K562 (cell line): ENCODE measurements around the gene DHCR24. TPM values are rescaled to one million over a fixed set of nuclear protein-coding genes. Genes with fewer than 3 reads are reported as not detected.

Source experiments
- ATAC-seq: fragments of 200-7000 bp; cut with Tn5 transposase; 3 replicates; pipeline ENCODE4 v1.9.1; 2020; ENCODE audit warnings: moderate library complexity
- BruUV-seq: library from RNA; stranded (reverse); fragments of 400-500 nt; replicated peaks from 2 replicates; lab custom pipeline; 2021; lab: Mats Ljungman, UMichigan
- CTCF ChIA-PET: fragments of 300-600 bp; formaldehyde crosslinking; extraction: SDS; loops from one replicate; lab custom pipeline; 2021; ENCODE audit warnings: low intra/inter-chr PET ratio; lab: Yijun Ruan, JAX
- POLR2A ChIA-PET: fragments of 300-600, 350-650 bp; sonication (Branson Sonifier 250); formaldehyde crosslinking; extraction: SDS; loops from one replicate; lab custom pipeline; 2021; ENCODE audit warnings: antibody characterized with exemption, inconsistent platforms; lab: Yijun Ruan, JAX
- DNase-seq, 4 experiments: peaks; one replicate each; pipeline versions ENCODE4 v3.0.0 to v3.0.0-alpha.2; 2011 to 2018; ENCODE audit warnings: low spot score in 3 of 4, mixed read lengths in 3 of 4; ENCODE audit errors: extremely low read depth in 1 of 4
- FAIRE-seq: peaks from 2 replicates; lab custom pipeline; 2011; peaks lifted over from hg19 to GRCh38; lab: Jason Lieb, UNC
- H2AFZ ChIP-seq: 2 replicates; pipeline ENCODE4 v1.6.0; 2011; ENCODE audit warnings: low read depth, low read length, control low read depth, inconsistent platforms
- H3K27ac ChIP-seq: fragments of 200-600 bp; 3 replicates; pipeline ENCODE4 v1.8.0; 2011; ENCODE audit warnings: low read depth, mild to moderate bottlenecking, control low read depth, inconsistent platforms, low read length, moderate library complexity, mixed read lengths; ENCODE audit errors: extremely low read depth
- H3K27me3 ChIP-seq, 2 experiments: fragments of 300-600 bp in 1 of 2; 2 replicates in 1 of 2; 3 replicates in 1 of 2; pipeline versions ENCODE4 v1.6.0 to v1.8.0; 2011; ENCODE audit warnings: inconsistent platforms in 2 of 2, low read length in 2 of 2, mild to moderate bottlenecking in 1 of 2, mixed read lengths in 1 of 2, moderate library complexity in 1 of 2; ENCODE audit not compliant: control insufficient read depth in 2 of 2, insufficient read depth in 2 of 2
- H3K36me3 ChIP-seq: fragments of 300-600 bp; 3 replicates; pipeline ENCODE4 v1.8.0; 2011; ENCODE audit warnings: mild to moderate bottlenecking, low read length, inconsistent platforms; ENCODE audit not compliant: control insufficient read depth, insufficient read depth
- H3K4me1 ChIP-seq, 2 experiments: fragments of 200-600 bp in 1 of 2; replicated peaks in 1 of 2; 2 replicates in 1 of 2; 3 replicates in 1 of 2; pipeline versions ENCODE4 v1.5.1 to v1.8.0; 2011; ENCODE audit warnings: inconsistent platforms in 2 of 2, low read length in 2 of 2, mild to moderate bottlenecking in 1 of 2, mixed read lengths in 1 of 2, moderate library complexity in 1 of 2; ENCODE audit not compliant: control insufficient read depth in 2 of 2, insufficient read depth in 2 of 2
- H3K4me2 ChIP-seq: 2 replicates; pipeline ENCODE4 v1.6.1; 2011; ENCODE audit warnings: low read length, control low read depth, inconsistent platforms, mixed read lengths; ENCODE audit not compliant: insufficient read depth
- H3K4me3 ChIP-seq: fragments of 200-600 bp; sonication (generic), shearing (Covaris generic); 2 replicates; pipeline ENCODE4 v1.5.1; 2016; ENCODE audit warnings: control low read depth, inconsistent platforms
- H3K79me2 ChIP-seq: fragments of 200-600 bp; 3 replicates; pipeline ENCODE4 v1.8.0; 2011; ENCODE audit warnings: low read length, inconsistent platforms; ENCODE audit not compliant: control insufficient read depth, insufficient read depth
- H3K9ac ChIP-seq, 2 experiments: 2 replicates each; pipeline versions ENCODE4 v1.6.0 to v1.6.1; 2011; ENCODE audit warnings: low read depth in 2 of 2, low read length in 2 of 2, control low read depth in 1 of 2, inconsistent platforms in 1 of 2, mild to moderate bottlenecking in 1 of 2, mixed read lengths in 1 of 2; ENCODE audit not compliant: insufficient read depth in 1 of 2
- H3K9me1 ChIP-seq: one replicate; pipeline ENCODE4 v1.6.0; 2011; ENCODE audit warnings: inconsistent platforms, mild to moderate bottlenecking, low read length, moderate library complexity; ENCODE audit not compliant: control insufficient read depth, insufficient read depth
- H3K9me3 ChIP-seq: replicated peaks from 2 replicates; pipeline ENCODE4 v1.5.1; 2011; ENCODE audit warnings: low read depth, low read length, inconsistent platforms; ENCODE audit not compliant: control insufficient read depth, insufficient read depth
- H4K20me1 ChIP-seq: replicated peaks from 2 replicates; pipeline ENCODE4 v1.6.1; 2011; ENCODE audit warnings: low read length, inconsistent platforms, mixed read lengths; ENCODE audit not compliant: control insufficient read depth, insufficient read depth
- BDP1 ChIP-seq: IDR thresholded peaks from 3 replicates; pipeline ENCODE4 v1.6.1; 2011; ENCODE audit not compliant: insufficient read length, insufficient read depth
- FOXA3 ChIP-seq, 2 experiments: fragments of 450-650 bp in 1 of 2; sonication (generic) in 1 of 2; formaldehyde crosslinking; IDR thresholded peaks in 1 of 2; conservative IDR thresholded peaks in 1 of 2; 2 replicates each; pipeline versions ENCODE4 v1.4.0 to v1.8.0; 2020 to 2022; ENCODE audit warnings: mild to moderate bottlenecking in 2 of 2, missing genetic modification reagents in 1 of 2
- HNRNPK ChIP-seq: fragments of 200-400 bp; formaldehyde crosslinking; IDR thresholded peaks from one replicate; pipeline ENCODE4 v1.6.1; 2018; ENCODE audit warnings: mild to moderate bottlenecking, low read depth, low read length; ENCODE audit not compliant: poor library complexity, severe bottlenecking
- MED1 ChIP-seq: sonication (generic); formaldehyde crosslinking; IDR thresholded peaks from 2 replicates; pipeline ENCODE4 v1.8.1; 2023; ENCODE audit warnings: missing genetic modification reagents, borderline replicate concordance
- MXI1 ChIP-seq: IDR thresholded peaks from 2 replicates; pipeline ENCODE4 v1.6.1; 2011; ENCODE audit warnings: low read depth, mild to moderate bottlenecking, improper control_type of control experiment, low read length
- PKNOX1 ChIP-seq: fragments of 450-650 bp; IDR thresholded peaks from 2 replicates; pipeline ENCODE4 v1.6.1; 2016
- SNRNP70 ChIP-seq: fragments of 200-400 bp; formaldehyde crosslinking; optimal IDR thresholded peaks from 2 replicates; pipeline ENCODE3; 2017; ENCODE audit warnings: low read depth, low read length
- TARDBP ChIP-seq: fragments of 450-650 bp; IDR thresholded peaks from 2 replicates; pipeline ENCODE4 v1.6.1; 2016
- ZFX ChIP-seq: sonication (generic); formaldehyde crosslinking; IDR thresholded peaks from 2 replicates; pipeline ENCODE4 v1.8.0; 2022; ENCODE audit warnings: mild to moderate bottlenecking, missing genetic modification reagents, moderate library complexity
- ZNF41 ChIP-seq: fragments of 250-450 bp; sonication (Bioruptor Pico); conservative IDR thresholded peaks from 2 replicates; pipeline ENCODE4 v1.4.0; 2020; ENCODE audit warnings: mild to moderate bottlenecking
- ZNF830 ChIP-seq: fragments of 250-450 bp; sonication (Bioruptor Pico); IDR thresholded peaks from 2 replicates; pipeline ENCODE4 v1.5.0; 2021; ENCODE audit warnings: mild to moderate bottlenecking
- WGBS: fragments of 100-300 bp; shearing (Covaris generic); methylation state at CpG from one replicate; pipeline ENCODE4 v1.1.6; 2016; ENCODE audit warnings: low coverage, mixed read lengths; ENCODE audit not compliant: insufficient coverage; ENCODE audit errors: missing lambda C conversion rate; 5-methylcytosine and 5-hydroxymethylcytosine counted together
- in situ Hi-C: fragments of 300-500 bp; cut with MboI; formaldehyde crosslinking; loops from 4 replicates; pipeline ENCODE4 v1.15.0; 2018; ENCODE audit warnings: inconsistent platforms, mixed read lengths
- intact Hi-C: fragments of 100-400 bp; cut with micrococcal nuclease; formaldehyde crosslinking; loops from 2 replicates; pipeline ENCODE4 v1.14.2; 2022
- polyA plus RNA-seq, 8 experiments: library from polyadenylated mRNA; depleted of rRNA in 4 of 8; stranded (reverse) in 5 of 8; unstranded in 3 of 8; fragments of >200 nt; fragmentation: Nextera tagmentation in 2 of 8; fragmentation: Illumina TruSeq in 1 of 8; extraction: Ambion mirVana in 2 of 8; extraction: Trizol in 1 of 8; gene quantifications; 2 replicates each; pipeline versions ENCODE4 v1.2.1 to v1.2.3, GENCODE V29; 2011 to 2014; ENCODE audit warnings: inconsistent platforms in 1 of 8, missing spikeins in 1 of 8
- total RNA-seq, 7 experiments: library from RNA; depleted of rRNA in 6 of 7; stranded (reverse); fragments of >200 nt in 6 of 7; fragmentation: Illumina TruSeq in 2 of 7; extraction: Trizol in 2 of 7; gene quantifications; 2 replicates each; pipeline versions ENCODE4 v1.2.1 to v1.2.3, GENCODE V29; 2011 to 2021; ENCODE audit warnings: low replicate concordance in 1 of 7

The DHCR24 gene
- total and polyA plus RNA-seq, 9 of the 15 experiments (the other 6 are each of a cell fraction or from before 2014, with no cell fraction given) = 23.4 to 161 (median 79.9) TPM

- DNase-seq = no peak
These were observed 44.0 kb downstream of the DHCR24 start for GRCh38 chr1:54842963-54843362.

More at GRCh38 chr1:54842963-54843362, 44.0 kb downstream of the DHCR24 start:
- peaks cover 3% of the 10 kb centered on the region; the same call in 2 of the 3 replicates for H3K36me3 ChIP-seq
- peaks cover 8% of the 10 kb centered on the region; the same call in 1 of the 2 replicates for H4K20me1 ChIP-seq
- ChIA-PET CTCF (no interaction called here), POLR2A (interaction anchor here (0.6 kb wide), 1 partner anchor 20 kb away, joined by 3 read pairs; no protein-coding TSS in a partner anchor)
- H3K9me1 ChIP-seq = no peaks in the 10 kb centered on the region
- intact Hi-C loops = no loop called here
- no TSS peak for BruUV-seq
- no peaks in the 10 kb centered on the region for H3K4me1 ChIP-seq
- no peaks in the 10 kb centered on the region for H3K79me2 ChIP-seq
- ATAC-seq (no peak), FAIRE-seq (no peak)
- in situ Hi-C loops = no loop called here
- no peak overlapping the region for H2AFZ ChIP-seq
- no peak overlapping the region for H3K4me2 ChIP-seq
- no peak for TF ChIP-seq MXI1
- TF ChIP-seq BDP1 = no peak
- no peak for TF ChIP-seq ZFX
- no peak for TF ChIP-seq ZNF41 (CRISPR knock-in tag)
- no peak for TF ChIP-seq HNRNPK
- no peak for TF ChIP-seq SNRNP70
- TF ChIP-seq PKNOX1 = no peak
- no peak for TF ChIP-seq TARDBP
- no peak for TF ChIP-seq FOXA3 (CRISPR knock-in tag; conservative IDR thresholded peaks at IDR 0.05 in 1 of 2, IDR thresholded peaks at IDR 0.05 in 1 of 2)
- TF ChIP-seq MED1 = no peak
- TF ChIP-seq ZNF830 (CRISPR knock-in tag) = no peak
- no peak overlapping the region for H3K4me3 ChIP-seq
- 58% methylated on average over 9 of the region's 9 CpGs for WGBS
- no peak overlapping the region for H3K27ac ChIP-seq
- H3K9me3 ChIP-seq = no peaks in the 10 kb centered on the region
- H3K9ac ChIP-seq = no peak overlapping the region
- H3K27me3 ChIP-seq = 0 out of 5 replicates have a peak, but pooled peaks cover 0 to 2% of the 10 kb centered on the region in 2 experiments
